GM12891 (cell line): ENCODE measurements around the gene SAMD5. TPM values are rescaled to one million over a fixed set of nuclear protein-coding genes. Genes with fewer than 3 reads are reported as not detected.

ENCODE experiments used
- DNase-seq: peaks from one replicate; pipeline ENCODE4 v3.0.0; 2011; ENCODE audit warnings: low spot score; ENCODE audit not compliant: insufficient read length
- FAIRE-seq: peaks from 2 replicates; lab custom pipeline; 2011; peaks lifted over from hg19 to GRCh38; lab: Jason Lieb, UNC
- PAX5 ChIP-seq: IDR thresholded peaks from 2 replicates; pipeline ENCODE4 v1.6.1; 2011; ENCODE audit warnings: low read length, moderate library complexity, mild to moderate bottlenecking; ENCODE audit not compliant: insufficient read depth, severe bottlenecking
- POLR2A ChIP-seq: IDR thresholded peaks from 2 replicates; pipeline ENCODE4 v1.6.1; 2011; ENCODE audit warnings: low read depth, low read length, control low read depth
- POLR2AphosphoS5 ChIP-seq: IDR thresholded peaks from 2 replicates; pipeline ENCODE4 v1.6.1; 2011; ENCODE audit warnings: low read depth, low read length, control low read depth
- POU2F2 ChIP-seq: IDR thresholded peaks from 2 replicates; pipeline ENCODE4 v1.6.1; 2011; ENCODE audit warnings: low read depth, mild to moderate bottlenecking, control low read depth, low read length, moderate library complexity
- SPI1 ChIP-seq: IDR thresholded peaks from 2 replicates; pipeline ENCODE4 v1.6.1; 2011; ENCODE audit warnings: low read depth, low read length, control low read depth
- TAF1 ChIP-seq: IDR thresholded peaks from 2 replicates; pipeline ENCODE4 v1.6.1; 2011; ENCODE audit warnings: low read depth, low read length, control low read depth
- polyA plus RNA-seq: library from polyadenylated mRNA; unstranded; fragments of >200 nt; gene quantifications from one replicate; pipeline ENCODE4 v1.2.1, GENCODE V29; 2012; ENCODE audit warnings: low read depth, missing spikeins, inconsistent platforms; ENCODE audit not compliant: missing spikeins

The SAMD5 gene
- not detected for polyA plus RNA-seq

GRCh38 chr6:147508042-147508865 lies at the start of gene SAMD5:
SAMD5 (plus strand) TSS chr6:147508690; CDS start chr6:147508929, 239 bp downstream.
- DNase-seq (peak; percentile 30), FAIRE-seq (peak; percentile 57)

GRCh38 chr6:147459780-147460179 lies 48.7 kb upstream of the SAMD5 start:
- FAIRE-seq: no peak
- no peak for DNase-seq
- TF ChIP-seq POLR2AphosphoS5 (no peak), POU2F2 (no peak), POLR2A (no peak)

More at GRCh38 chr6:147508042-147508865, at the start of gene SAMD5:
- no peak for TF ChIP-seq PAX5
- no peak for TF ChIP-seq SPI1
- TF ChIP-seq TAF1: no peak
- no peak for TF ChIP-seq POU2F2
- no peak for TF ChIP-seq POLR2A
- no peak for TF ChIP-seq POLR2AphosphoS5

GRCh38 chr6:147463651-147464050 lies 44.8 kb upstream of the SAMD5 start:
- TF ChIP-seq PAX5 (no peak), POLR2AphosphoS5 (no peak), SPI1 (no peak), TAF1 (no peak), POLR2A (no peak), POU2F2 (no peak)
- FAIRE-seq: no peak
- DNase-seq: no peak

DNA sequence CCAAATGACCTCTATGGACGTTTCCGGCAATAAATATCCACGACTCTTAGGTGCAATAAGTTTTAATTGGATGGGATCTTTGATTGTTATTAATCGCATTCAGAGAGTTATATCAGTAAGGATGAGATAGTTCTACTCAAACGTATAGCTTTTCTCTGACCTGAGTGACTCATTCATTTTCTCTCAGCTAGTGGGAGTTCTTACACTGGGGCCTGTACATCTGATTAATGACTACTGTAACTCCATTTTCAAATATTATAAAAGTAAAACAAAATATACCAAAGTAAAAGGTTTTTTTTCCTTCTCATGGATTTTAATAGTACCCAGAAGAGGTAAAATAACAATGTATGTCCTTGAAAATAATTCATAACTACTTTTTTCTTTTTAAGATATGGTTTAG lies 41.1 kb upstream of the SAMD5 start:
- TF ChIP-seq POLR2A: no peak
- no peak for TF ChIP-seq POU2F2
- TF ChIP-seq PAX5: no peak
- no peak for TF ChIP-seq TAF1
- TF ChIP-seq SPI1: no peak
- TF ChIP-seq POLR2AphosphoS5: no peak

GRCh38 chr6:147467886-147468285 lies 40.6 kb upstream of the SAMD5 start:
- no peak for TF ChIP-seq SPI1
- TF ChIP-seq POU2F2: no peak
- DNase-seq (no peak), FAIRE-seq (no peak)

More for the DNA sequence above, 41.1 kb upstream of the SAMD5 start:
- DNase-seq (no peak), FAIRE-seq (no peak)

GRCh38 chr6:147468634-147469033 lies 39.9 kb upstream of the SAMD5 start:
- TF ChIP-seq PAX5 (no peak), POLR2A (no peak), POU2F2 (no peak), SPI1 (no peak), TAF1 (no peak), POLR2AphosphoS5 (no peak)
- FAIRE-seq: no peak
- DNase-seq: no peak

DNA sequence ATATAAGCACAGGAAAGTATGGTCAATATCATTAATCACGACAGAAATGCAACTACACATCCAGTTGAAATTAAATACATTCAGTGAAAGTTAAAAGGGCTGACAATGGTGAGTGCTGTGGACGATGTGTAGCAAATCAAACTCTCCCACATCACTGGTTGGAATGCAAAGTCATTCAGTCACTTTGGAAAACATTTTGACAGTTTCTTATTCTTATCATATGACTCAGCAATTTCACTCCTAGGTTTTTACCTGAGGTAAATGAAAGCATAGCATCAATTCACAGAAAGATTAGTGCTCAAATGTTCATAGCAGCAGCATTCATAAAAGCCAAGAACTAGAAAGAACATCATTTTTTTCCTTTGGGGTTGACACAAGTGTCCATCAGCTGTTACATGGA lies 28.6 kb upstream of the SAMD5 start:
- FAIRE-seq: no peak
- DNase-seq: no peak
- no peak for TF ChIP-seq TAF1
- TF ChIP-seq POLR2AphosphoS5: no peak
- no peak for TF ChIP-seq SPI1
- TF ChIP-seq POLR2A: no peak
- TF ChIP-seq POU2F2: no peak
- no peak for TF ChIP-seq PAX5

- FAIRE-seq (no peak), DNase-seq (no peak)
- TF ChIP-seq PAX5 (no peak), POLR2A (no peak), TAF1 (no peak), SPI1 (peak; percentile 26; the same call in 1 of the 2 replicates), POLR2AphosphoS5 (no peak), POU2F2 (no peak)
Observed at GRCh38 chr6:147486683-147487082, 21.8 kb upstream of the SAMD5 start.

GRCh38 chr6:147497472-147497871 lies 11.0 kb upstream of the SAMD5 start:
- TF ChIP-seq POU2F2 (no peak), SPI1 (no peak), PAX5 (no peak), POLR2AphosphoS5 (no peak), TAF1 (no peak), POLR2A (no peak)
- DNase-seq: no peak
- no peak for FAIRE-seq

GRCh38 chr6:147503587-147503986 lies 4.9 kb upstream of the SAMD5 start:
- no peak for TF ChIP-seq POLR2A
- TF ChIP-seq POU2F2: no peak
- FAIRE-seq: no peak
- DNase-seq: no peak
